LNCAP (cell line): ENCODE measurements around the gene RERE.

ENCODE experiments used
- TF ChIP-seq, protein P1 (sequence below): fragments of 450-650 bp; IDR thresholded peaks from 2 replicates; pipeline ENCODE4 v1.5.1; 2017; ENCODE audit warnings: mild to moderate bottlenecking

RERE gene

DNA sequence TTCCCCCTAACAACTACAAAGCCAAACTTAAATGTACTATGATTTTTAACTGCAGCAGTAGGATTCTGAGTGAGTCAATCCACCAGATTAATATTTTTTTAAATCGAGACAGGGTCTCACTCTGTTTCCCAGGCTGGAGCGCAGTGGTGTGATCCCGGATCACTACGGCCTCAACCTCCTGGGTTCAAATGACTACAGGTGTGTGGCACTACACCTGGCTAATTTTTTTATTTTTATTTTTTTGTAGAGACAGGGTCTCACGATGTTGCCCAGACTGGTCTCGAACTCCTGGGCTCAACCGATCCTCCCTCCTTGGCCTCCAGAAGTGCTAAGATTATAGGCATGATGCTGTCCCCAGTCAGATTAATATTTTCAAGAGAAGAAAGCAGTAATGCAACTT is 411.4 kb downstream of the RERE start:
- TF ChIP-seq, protein P1, sequence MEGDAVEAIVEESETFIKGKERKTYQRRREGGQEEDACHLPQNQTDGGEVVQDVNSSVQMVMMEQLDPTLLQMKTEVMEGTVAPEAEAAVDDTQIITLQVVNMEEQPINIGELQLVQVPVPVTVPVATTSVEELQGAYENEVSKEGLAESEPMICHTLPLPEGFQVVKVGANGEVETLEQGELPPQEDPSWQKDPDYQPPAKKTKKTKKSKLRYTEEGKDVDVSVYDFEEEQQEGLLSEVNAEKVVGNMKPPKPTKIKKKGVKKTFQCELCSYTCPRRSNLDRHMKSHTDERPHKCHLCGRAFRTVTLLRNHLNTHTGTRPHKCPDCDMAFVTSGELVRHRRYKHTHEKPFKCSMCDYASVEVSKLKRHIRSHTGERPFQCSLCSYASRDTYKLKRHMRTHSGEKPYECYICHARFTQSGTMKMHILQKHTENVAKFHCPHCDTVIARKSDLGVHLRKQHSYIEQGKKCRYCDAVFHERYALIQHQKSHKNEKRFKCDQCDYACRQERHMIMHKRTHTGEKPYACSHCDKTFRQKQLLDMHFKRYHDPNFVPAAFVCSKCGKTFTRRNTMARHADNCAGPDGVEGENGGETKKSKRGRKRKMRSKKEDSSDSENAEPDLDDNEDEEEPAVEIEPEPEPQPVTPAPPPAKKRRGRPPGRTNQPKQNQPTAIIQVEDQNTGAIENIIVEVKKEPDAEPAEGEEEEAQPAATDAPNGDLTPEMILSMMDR: no peak

DNA sequence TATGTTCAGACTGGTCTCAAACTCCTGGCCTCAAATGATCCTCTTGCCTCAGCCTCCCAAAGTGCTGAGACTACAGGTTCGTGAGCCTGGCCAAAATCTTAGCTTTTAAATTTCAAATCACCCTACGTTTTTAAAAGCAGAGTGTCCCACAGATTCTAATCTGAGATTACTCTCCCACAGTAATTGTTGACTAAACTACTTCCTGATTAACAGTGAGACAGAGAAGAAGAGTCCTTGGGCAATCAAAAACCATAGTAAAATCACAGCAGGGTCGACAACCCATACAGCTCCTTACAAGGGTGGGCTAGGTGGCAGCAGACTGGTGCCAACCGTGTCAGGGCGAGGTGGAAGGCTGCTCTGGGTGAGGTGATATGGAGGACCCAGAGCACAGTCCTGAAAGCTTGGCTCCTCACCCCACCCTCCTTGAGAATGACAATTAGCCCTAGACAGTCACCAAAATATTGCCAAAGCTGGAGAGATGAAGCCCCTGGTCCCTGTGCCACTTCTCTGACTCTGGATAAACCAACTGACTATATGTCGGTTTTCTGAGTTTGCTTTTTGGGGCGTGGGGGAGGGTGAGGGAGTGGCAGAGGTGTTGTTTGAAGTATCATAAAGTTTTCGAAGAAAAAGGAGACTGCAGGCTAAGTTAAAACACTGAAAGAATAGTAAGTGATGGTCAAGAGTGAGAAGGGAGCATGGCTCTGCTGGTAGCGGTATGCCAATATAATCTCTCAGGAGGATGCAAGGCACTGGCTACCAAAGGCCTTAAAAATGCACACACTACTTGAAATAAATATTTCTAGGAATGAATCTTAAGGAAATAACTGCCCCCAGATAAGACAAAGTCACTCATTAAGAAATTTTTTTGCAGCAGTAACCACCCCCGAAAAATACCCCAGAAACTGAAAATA is 412.7 kb downstream of the RERE start:
- TF ChIP-seq, protein P1: no peak

DNA sequence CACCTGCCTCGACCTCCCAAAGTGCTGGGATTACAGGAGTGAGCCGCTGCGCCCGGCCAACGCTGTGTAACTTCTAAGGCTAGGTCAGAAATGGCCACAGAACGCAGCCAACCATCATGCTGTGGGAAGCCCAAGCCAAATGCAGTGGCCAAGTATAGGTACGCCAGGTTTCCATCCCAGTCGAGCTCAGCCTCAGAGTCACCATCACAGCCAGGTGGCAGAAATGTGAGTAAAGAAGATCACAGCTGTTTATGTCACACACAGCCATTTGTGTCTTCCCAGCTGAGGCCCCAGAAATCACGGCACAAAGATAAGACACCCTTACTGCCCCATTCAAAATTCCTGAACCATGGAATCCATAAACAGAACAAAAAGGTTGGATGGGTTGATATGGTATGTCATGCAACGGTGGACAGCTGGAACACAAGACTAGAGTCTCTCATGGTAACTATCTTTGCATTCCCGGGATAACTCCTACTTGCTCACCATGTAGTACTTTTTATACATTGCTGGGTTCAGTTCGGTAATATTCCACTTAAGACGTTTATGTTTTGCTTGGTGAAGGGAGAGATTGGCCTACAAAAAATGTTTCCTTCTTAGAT is 415.2 kb downstream of the RERE start:
- TF ChIP-seq, protein P1: no peak

DNA sequence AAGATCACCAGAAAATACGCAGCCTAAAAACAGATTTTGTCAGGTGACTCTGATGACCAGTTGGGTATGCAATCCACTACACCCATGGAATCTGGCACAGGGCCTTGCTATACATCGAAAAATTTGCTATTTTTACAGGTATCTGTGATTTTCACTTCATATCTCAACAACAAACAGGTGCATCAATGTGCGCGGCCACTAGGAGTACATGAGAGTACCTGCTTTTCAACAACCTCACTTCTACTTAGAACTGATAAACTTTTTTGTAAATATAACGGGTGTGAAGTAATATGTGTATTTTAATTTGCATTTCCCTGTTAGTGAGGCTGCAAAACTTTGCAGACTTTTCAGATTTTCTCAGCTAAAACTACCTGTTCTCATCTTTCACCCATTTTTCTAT is 418.8 kb downstream of the RERE start:
- TF ChIP-seq, protein P1: no peak

DNA sequence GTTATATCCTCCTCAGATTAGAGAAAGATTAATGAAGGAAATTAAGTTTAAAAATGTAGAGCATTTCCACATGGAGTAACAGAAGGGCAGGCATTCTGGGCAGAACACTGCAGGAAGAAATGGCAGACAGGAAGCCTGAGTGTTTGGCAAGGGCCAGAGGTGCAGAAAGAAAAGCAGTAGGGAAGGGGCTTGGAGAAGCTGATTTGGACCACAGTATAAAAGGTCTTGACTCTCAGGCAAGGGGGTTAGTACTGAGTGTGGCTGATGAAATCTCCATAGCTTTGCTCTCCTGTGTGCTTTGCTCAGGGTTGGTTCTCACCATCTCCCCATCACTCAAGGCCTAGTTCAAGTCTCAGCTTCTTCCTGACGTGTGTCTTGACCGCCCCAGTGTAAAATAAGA is 419.4 kb downstream of the RERE start:
- TF ChIP-seq, protein P1: no peak

DNA sequence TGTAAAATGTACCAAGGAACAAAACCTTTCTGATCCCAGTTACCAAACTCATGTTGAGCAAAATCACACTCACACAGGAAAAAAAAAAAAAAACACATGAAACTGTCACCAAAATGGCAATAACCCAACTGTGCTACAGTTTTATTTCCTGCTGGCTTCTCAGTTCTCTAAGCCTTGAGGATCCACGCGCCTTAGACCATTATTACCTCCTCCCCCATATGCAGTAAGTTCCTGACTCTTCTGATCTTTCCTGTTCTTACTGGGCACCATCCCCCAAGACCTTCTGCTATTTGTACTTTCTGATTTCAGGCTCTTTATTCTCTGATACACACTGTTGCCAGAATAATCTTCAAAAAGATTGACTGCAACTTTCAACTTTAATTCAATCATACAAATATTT is 419.9 kb downstream of the RERE start:
- TF ChIP-seq, protein P1: no peak

DNA sequence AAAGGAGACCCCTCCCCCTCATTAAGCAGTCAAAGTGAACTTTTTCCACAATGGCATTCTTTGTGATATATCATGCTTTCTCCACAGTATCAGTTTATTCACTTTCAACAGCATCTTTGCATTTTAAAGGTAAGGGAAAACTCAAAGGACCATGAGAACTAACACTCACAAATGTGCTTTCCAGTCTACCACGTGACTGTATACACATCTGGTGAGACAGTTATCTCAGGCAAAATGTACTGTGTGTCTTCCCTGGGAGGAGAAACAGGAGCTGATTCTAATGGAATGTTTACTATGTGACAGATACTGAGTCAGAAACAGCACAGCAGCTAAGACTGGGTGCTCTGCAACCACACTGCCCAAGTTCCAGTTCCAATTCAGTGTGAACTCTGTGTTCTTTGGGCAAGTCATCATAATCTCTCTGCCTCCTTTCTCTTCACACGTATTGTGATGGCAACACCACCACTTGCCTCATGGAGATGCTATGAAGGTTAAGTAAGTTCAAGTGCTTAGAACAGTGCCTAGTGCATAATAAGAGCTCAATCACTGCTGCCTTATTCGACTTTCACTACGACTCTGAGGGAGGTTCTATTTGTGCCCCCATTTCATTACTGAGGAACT is 420.5 kb downstream of the RERE start:
- TF ChIP-seq, protein P1: no peak
